GM23338 (cell line): ENCODE results near the gene AGAP3. TPM values are rescaled to one million over a fixed set of nuclear protein-coding genes. Genes with fewer than 3 reads are reported as not detected.

ENCODE experiments used
- ATAC-seq: fragments of 200-7000 bp; cut with Tn5 transposase; 3 replicates; pipeline ENCODE4 v1.9.1; 2020
- DNase-seq: peaks from one replicate; pipeline ENCODE4 v3.0.0-alpha.2; 2015; ENCODE audit warnings: low spot score
- H2AFZ ChIP-seq: fragments of 200-600 bp; sonication (generic); 2 replicates; pipeline ENCODE4 v1.8.0; 2016; ENCODE audit warnings: antibody characterized with exemption, mild to moderate bottlenecking, moderate library complexity
- H3F3A ChIP-seq: fragments of 200-600 bp; sonication (generic); replicated peaks from 2 replicates; pipeline ENCODE4 v1.8.0; 2017; ENCODE audit warnings: antibody characterized with exemption, mixed run types, low read depth
- H3K27ac ChIP-seq: fragments of 200-600 bp; sonication (generic); 2 replicates; pipeline ENCODE4 v1.6.1; 2016; ENCODE audit warnings: low read depth
- H3K27me3 ChIP-seq: fragments of 200-600 bp; sonication (generic); 2 replicates; pipeline ENCODE4 v1.8.0; 2016; ENCODE audit warnings: mild to moderate bottlenecking, mixed run types, moderate library complexity; ENCODE audit not compliant: insufficient read depth
- H3K36me3 ChIP-seq: fragments of 200-600 bp; sonication (generic); 2 replicates; pipeline ENCODE4 v1.8.0; 2016; ENCODE audit warnings: mild to moderate bottlenecking; ENCODE audit not compliant: insufficient read depth
- H3K4me1 ChIP-seq: fragments of 200-600 bp; sonication (generic); 2 replicates; pipeline ENCODE4 v1.8.0; 2016; ENCODE audit warnings: mild to moderate bottlenecking, moderate library complexity; ENCODE audit not compliant: insufficient read depth
- H3K4me2 ChIP-seq: fragments of 200-600 bp; sonication (generic); 2 replicates; pipeline ENCODE4 v1.7.1; 2017; ENCODE audit warnings: mixed run types
- H3K4me3 ChIP-seq: fragments of 200-600 bp; sonication (generic); 2 replicates; pipeline ENCODE4 v1.6.1; 2016; ENCODE audit warnings: mixed run types
- H3K79me2 ChIP-seq: fragments of 200-600 bp; sonication (generic); replicated peaks from 2 replicates; pipeline ENCODE4 v1.8.0; 2017; ENCODE audit warnings: mild to moderate bottlenecking; ENCODE audit not compliant: insufficient read depth
- H3K9me2 ChIP-seq: fragments of 200-600 bp; sonication (generic); 2 replicates; pipeline ENCODE4 v1.8.0; 2017; ENCODE audit not compliant: insufficient read depth
- H4K20me1 ChIP-seq: fragments of 200-600 bp; sonication (generic); replicated peaks from 2 replicates; pipeline ENCODE4 v1.8.0; 2017; ENCODE audit warnings: mild to moderate bottlenecking; ENCODE audit not compliant: insufficient read depth
- H3K27ac Mint-ChIP-seq: 2 replicates; pipeline ENCODE4 v1.8.0; 2020; ENCODE audit warnings: inconsistent platforms, mild to moderate bottlenecking, moderate library complexity, mixed read lengths
- H3K27me3 Mint-ChIP-seq: 3 replicates; pipeline ENCODE4 v1.8.0; 2022; ENCODE audit warnings: low read depth, mild to moderate bottlenecking, moderate library complexity, mixed read lengths, inconsistent platforms; ENCODE audit not compliant: insufficient read depth, poor library complexity
- H3K36me3 Mint-ChIP-seq: 3 replicates; pipeline ENCODE4 v1.8.0; 2021; ENCODE audit warnings: low read depth, mild to moderate bottlenecking, inconsistent platforms, moderate library complexity, mixed read lengths
- H3K4me1 Mint-ChIP-seq: 3 replicates; pipeline ENCODE4 v1.8.0; 2020; ENCODE audit warnings: mild to moderate bottlenecking, inconsistent platforms, mixed read lengths
- H3K4me3 Mint-ChIP-seq: 3 replicates; pipeline ENCODE4 v1.8.0; 2021; ENCODE audit warnings: moderate library complexity, mild to moderate bottlenecking, inconsistent platforms, mixed read lengths
- H3K9me3 Mint-ChIP-seq: 3 replicates; pipeline ENCODE4 v1.8.0; 2020; ENCODE audit warnings: moderate library complexity, mild to moderate bottlenecking, inconsistent platforms, mixed read lengths
- CREB1 ChIP-seq: fragments of 250-450 bp; sonication (Bioruptor Pico); IDR thresholded peaks from 2 replicates; pipeline ENCODE4 v1.5.0; 2020; ENCODE audit warnings: low read depth, mild to moderate bottlenecking, moderate library complexity
- EZH2 ChIP-seq: fragments of 200-600 bp; sonication (generic); IDR thresholded peaks from one replicate; pipeline ENCODE4 v1.8.0; 2017; ENCODE audit warnings: antibody characterized with exemption, mild to moderate bottlenecking, low read depth; ENCODE audit not compliant: unreplicated experiment
- EZH2phosphoT487 ChIP-seq: fragments of 200-600 bp; sonication (generic); IDR thresholded peaks from one replicate; pipeline ENCODE4 v1.8.1; 2018; ENCODE audit warnings: antibody characterized with exemption; ENCODE audit not compliant: unreplicated experiment
- JUNB ChIP-seq: IDR thresholded peaks from one replicate; pipeline ENCODE4 v1.6.1; 2016; ENCODE audit warnings: antibody characterized with exemption; ENCODE audit not compliant: unreplicated experiment
- POLR2AphosphoS5 ChIP-seq: IDR thresholded peaks from 2 replicates; pipeline ENCODE4 v1.6.1; 2016; ENCODE audit warnings: antibody characterized with exemption, low read depth
- ZNF331 ChIP-seq: fragments of 250-450 bp; sonication (Bioruptor Pico); IDR thresholded peaks from 2 replicates; pipeline ENCODE4 v1.5.0; 2020; ENCODE audit warnings: low read depth, mild to moderate bottlenecking, moderate library complexity
- polyA plus RNA-seq: library from polyadenylated mRNA; unstranded; fragments of >200 nt; fragmentation: Nextera tagmentation; extraction: Ambion mirVana; gene quantifications from 2 replicates; pipeline ENCODE4 v1.2.1, GENCODE V29; 2016
- total RNA-seq: library from RNA; depleted of rRNA; stranded (reverse); fragments of >200 nt; shearing (Covaris generic); gene quantifications from 2 replicates; pipeline ENCODE4 v1.2.3, GENCODE V29; 2014
- TF ChIP-seq, protein P1 (sequence below): IDR thresholded peaks from one replicate; pipeline ENCODE4 v1.6.1; 2018; ENCODE audit warnings: antibody characterized with exemption; ENCODE audit not compliant: unreplicated experiment
- TF ChIP-seq, protein P2 (sequence below): fragments of 250-450 bp; sonication (Bioruptor Pico); IDR thresholded peaks from 2 replicates; pipeline ENCODE4 v1.5.0; 2020; ENCODE audit warnings: mild to moderate bottlenecking, moderate library complexity

Gene AGAP3
- total and polyA plus RNA-seq, 2 experiments from 2014 or later = 24.0 to 39.2 TPM

DNA sequence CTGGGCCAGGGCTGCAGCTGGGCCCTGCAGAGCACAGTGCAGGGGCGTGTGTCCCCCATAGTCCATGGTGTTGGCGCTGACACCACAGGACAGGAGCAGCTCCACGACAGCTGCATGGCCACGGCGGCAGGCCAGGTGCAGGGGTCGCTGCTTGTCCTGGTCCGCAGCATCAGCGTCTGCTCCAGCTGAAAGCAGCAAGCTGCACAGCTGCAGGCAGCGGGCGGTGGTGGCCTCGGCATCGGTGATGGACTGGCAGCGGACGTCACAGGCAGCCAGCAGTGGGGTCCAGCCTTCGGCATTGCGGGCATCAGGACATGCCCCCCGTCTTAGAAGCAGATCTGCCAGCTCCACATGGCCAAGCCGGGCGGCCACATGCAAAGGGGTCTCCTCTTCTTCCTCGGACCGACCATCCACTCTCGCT, 94.7 kb downstream of the AGAP3 start:
- Histone ChIP-seq H4K20me1 (no peaks in the 10 kb centered on the region), H3K4me1 (no peaks in the 10 kb centered on the region), H3F3A (no peaks in the 10 kb centered on the region), H3K4me2 (no peak overlapping the region), H3K27ac (no peak overlapping the region), H3K36me3 (no peaks in the 10 kb centered on the region), H3K4me3 (no peak overlapping the region), H2AFZ (no peak overlapping the region), H3K27me3 (0 out of 2 replicates have a peak, but pooled peaks cover 7% of the 10 kb centered on the region), H3K9me2 (0 out of 2 replicates have a peak, but pooled peaks cover 5% of the 10 kb centered on the region), H3K79me2 (no peaks in the 10 kb centered on the region)
- no peak overlapping the region for H3K27ac Mint-ChIP-seq
- peaks cover 8% of the 10 kb centered on the region for H3K27me3 Mint-ChIP-seq
- H3K36me3 Mint-ChIP-seq = no peaks in the 10 kb centered on the region
- peaks cover 7% of the 10 kb centered on the region for H3K4me1 Mint-ChIP-seq
- H3K4me3 Mint-ChIP-seq = no peak overlapping the region
- DNase-seq = no peak
- TF ChIP-seq EZH2phosphoT487 (no peak), EZH2 (no peak), JUNB (no peak), POLR2AphosphoS5 (no peak), CREB1 (no peak), ZNF331 (CRISPR knock-in tag) (no peak)
- TF ChIP-seq, protein P1, sequence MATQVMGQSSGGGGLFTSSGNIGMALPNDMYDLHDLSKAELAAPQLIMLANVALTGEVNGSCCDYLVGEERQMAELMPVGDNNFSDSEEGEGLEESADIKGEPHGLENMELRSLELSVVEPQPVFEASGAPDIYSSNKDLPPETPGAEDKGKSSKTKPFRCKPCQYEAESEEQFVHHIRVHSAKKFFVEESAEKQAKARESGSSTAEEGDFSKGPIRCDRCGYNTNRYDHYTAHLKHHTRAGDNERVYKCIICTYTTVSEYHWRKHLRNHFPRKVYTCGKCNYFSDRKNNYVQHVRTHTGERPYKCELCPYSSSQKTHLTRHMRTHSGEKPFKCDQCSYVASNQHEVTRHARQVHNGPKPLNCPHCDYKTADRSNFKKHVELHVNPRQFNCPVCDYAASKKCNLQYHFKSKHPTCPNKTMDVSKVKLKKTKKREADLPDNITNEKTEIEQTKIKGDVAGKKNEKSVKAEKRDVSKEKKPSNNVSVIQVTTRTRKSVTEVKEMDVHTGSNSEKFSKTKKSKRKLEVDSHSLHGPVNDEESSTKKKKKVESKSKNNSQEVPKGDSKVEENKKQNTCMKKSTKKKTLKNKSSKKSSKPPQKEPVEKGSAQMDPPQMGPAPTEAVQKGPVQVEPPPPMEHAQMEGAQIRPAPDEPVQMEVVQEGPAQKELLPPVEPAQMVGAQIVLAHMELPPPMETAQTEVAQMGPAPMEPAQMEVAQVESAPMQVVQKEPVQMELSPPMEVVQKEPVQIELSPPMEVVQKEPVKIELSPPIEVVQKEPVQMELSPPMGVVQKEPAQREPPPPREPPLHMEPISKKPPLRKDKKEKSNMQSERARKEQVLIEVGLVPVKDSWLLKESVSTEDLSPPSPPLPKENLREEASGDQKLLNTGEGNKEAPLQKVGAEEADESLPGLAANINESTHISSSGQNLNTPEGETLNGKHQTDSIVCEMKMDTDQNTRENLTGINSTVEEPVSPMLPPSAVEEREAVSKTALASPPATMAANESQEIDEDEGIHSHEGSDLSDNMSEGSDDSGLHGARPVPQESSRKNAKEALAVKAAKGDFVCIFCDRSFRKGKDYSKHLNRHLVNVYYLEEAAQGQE = no peak
- TF ChIP-seq, protein P2, sequence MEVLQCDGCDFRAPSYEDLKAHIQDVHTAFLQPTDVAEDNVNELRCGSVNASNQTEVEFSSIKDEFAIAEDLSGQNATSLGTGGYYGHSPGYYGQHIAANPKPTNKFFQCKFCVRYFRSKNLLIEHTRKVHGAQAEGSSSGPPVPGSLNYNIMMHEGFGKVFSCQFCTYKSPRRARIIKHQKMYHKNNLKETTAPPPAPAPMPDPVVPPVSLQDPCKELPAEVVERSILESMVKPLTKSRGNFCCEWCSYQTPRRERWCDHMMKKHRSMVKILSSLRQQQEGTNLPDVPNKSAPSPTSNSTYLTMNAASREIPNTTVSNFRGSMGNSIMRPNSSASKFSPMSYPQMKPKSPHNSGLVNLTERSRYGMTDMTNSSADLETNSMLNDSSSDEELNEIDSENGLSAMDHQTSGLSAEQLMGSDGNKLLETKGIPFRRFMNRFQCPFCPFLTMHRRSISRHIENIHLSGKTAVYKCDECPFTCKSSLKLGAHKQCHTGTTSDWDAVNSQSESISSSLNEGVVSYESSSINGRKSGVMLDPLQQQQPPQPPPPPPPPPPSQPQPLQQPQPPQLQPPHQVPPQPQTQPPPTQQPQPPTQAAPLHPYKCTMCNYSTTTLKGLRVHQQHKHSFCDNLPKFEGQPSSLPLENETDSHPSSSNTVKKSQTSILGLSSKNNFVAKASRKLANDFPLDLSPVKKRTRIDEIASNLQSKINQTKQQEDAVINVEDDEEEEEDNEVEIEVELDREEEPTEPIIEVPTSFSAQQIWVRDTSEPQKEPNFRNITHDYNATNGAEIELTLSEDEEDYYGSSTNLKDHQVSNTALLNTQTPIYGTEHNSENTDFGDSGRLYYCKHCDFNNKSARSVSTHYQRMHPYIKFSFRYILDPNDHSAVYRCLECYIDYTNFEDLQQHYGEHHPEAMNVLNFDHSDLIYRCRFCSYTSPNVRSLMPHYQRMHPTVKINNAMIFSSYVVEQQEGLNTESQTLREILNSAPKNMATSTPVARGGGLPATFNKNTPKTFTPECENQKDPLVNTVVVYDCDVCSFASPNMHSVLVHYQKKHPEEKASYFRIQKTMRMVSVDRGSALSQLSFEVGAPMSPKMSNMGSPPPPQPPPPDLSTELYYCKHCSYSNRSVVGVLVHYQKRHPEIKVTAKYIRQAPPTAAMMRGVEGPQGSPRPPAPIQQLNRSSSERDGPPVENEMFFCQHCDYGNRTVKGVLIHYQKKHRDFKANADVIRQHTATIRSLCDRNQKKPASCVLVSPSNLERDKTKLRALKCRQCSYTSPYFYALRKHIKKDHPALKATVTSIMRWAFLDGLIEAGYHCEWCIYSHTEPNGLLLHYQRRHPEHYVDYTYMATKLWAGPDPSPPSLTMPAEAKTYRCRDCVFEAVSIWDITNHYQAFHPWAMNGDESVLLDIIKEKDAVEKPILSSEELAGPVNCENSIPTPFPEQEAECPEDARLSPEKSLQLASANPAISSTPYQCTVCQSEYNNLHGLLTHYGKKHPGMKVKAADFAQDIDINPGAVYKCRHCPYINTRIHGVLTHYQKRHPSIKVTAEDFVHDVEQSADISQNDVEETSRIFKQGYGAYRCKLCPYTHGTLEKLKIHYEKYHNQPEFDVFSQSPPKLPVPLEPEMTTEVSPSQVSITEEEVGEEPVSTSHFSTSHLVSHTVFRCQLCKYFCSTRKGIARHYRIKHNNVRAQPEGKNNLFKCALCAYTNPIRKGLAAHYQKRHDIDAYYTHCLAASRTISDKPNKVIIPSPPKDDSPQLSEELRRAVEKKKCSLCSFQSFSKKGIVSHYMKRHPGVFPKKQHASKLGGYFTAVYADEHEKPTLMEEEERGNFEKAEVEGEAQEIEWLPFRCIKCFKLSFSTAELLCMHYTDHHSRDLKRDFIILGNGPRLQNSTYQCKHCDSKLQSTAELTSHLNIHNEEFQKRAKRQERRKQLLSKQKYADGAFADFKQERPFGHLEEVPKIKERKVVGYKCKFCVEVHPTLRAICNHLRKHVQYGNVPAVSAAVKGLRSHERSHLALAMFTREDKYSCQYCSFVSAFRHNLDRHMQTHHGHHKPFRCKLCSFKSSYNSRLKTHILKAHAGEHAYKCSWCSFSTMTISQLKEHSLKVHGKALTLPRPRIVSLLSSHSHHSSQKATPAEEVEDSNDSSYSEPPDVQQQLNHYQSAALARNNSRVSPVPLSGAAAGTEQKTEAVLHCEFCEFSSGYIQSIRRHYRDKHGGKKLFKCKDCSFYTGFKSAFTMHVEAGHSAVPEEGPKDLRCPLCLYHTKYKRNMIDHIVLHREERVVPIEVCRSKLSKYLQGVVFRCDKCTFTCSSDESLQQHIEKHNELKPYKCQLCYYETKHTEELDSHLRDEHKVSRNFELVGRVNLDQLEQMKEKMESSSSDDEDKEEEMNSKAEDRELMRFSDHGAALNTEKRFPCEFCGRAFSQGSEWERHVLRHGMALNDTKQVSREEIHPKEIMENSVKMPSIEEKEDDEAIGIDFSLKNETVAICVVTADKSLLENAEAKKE (CRISPR knock-in tag) = no peak
- ATAC-seq = no peak
- no peaks in the 10 kb centered on the region for H3K9me3 Mint-ChIP-seq
